HG02938 (cell line): ENCODE results near the gene RBP7.
"Not testable (repeated sequence)": the region's sequence is repeated elsewhere in the genome, so short reads cannot be mapped to it uniquely, and the experiment has no call there.

Experiments used
- ATAC-seq: cut with Tn5 transposase; IDR thresholded peaks from one replicate; pipeline ENCODE4 v1.9.1; 2021; ENCODE audit warnings: mild to moderate bottlenecking, moderate library complexity; ENCODE audit not compliant: unreplicated experiment

The RBP7 gene

DNA sequence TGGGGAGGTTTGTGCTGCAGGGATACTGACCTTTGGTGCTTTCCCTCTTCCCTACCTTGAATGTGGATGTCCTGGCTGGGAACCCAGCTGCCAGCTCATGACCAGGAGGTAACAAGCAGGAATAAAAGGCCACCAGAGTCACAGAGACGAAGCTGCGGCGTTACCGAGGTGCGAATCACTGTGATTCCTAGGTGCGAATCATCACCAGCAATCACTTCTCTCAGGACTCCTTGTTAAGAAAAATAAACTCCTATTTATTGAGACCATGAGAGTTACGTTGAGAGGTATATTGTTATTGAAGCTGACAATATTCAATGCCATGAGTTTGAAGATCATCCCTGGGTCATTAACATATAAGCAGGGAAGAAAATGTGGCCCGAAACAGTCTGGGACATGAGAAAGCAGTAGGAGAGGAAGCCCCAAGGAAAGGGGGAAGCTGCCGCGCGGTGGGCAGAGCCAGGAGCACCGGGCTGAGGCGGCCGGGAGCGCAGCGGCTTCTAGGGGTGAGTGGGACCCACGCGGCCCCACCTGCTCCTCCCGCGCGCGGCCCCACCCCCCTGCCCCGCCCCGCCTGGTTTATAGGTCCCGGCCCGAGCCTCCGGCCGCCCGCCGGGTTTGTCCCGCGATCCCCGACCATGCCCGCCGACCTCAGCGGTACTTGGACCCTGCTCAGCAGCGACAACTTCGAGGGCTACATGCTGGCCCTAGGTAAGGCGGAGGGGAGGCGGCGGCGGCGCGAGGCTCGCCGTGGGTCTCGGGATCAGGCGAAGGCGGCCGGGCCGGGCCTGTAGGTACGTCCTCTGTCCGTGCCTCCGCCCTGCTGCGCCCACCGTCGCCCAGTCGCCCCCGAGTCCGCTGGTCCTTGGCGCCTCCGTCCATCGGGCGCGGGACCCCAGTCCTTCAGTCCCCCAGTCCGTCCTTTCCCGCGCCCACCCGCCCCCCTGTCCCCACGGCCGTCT lies at the start of gene RBP7:
TSS of gene RBP7 (plus strand) at position 605 of the 959 bp plus-strand sequence. CDS start at position 636, 31 bp downstream.
- no peak for ATAC-seq

DNA sequence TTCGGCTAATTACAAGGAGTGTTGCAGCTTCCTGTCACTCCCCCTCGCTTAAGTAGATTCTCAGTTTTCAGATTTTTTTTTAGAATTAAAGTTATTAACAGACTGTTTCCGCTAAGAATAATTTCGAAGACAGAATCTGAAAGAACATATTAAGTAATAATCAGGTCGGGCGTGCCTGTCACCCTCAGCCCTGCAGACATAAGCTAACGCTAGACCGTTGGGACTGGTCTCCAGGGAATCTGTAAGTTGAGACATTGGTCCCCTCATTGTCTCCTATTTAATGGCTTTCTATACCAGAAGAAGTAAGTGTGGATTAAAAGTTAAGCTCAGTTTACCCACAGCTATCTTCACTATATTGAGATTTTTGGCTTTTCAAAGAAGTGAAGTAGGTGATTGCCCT lies 39.3 kb upstream of the RBP7 start:
- no peak for ATAC-seq

DNA sequence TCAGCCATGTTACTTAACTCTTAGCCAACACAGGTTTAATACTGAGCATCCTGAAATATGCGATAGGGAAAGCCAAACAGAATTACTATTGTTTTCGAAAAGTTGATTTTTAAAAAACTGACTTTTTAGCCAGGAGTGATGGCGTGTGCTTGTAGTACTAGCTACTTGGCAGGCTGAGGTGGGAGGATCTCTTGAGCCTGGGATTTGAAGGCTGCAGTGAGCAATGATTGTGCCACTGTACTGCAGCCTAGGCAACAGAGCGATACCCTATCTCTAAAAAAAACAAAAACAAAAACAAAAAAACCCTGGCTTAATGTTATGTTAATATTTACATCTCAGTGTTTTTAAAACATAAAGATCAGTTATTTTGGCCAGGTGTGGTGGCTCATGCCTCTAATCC lies 37.0 kb upstream of the RBP7 start:
- ATAC-seq: no peak

DNA sequence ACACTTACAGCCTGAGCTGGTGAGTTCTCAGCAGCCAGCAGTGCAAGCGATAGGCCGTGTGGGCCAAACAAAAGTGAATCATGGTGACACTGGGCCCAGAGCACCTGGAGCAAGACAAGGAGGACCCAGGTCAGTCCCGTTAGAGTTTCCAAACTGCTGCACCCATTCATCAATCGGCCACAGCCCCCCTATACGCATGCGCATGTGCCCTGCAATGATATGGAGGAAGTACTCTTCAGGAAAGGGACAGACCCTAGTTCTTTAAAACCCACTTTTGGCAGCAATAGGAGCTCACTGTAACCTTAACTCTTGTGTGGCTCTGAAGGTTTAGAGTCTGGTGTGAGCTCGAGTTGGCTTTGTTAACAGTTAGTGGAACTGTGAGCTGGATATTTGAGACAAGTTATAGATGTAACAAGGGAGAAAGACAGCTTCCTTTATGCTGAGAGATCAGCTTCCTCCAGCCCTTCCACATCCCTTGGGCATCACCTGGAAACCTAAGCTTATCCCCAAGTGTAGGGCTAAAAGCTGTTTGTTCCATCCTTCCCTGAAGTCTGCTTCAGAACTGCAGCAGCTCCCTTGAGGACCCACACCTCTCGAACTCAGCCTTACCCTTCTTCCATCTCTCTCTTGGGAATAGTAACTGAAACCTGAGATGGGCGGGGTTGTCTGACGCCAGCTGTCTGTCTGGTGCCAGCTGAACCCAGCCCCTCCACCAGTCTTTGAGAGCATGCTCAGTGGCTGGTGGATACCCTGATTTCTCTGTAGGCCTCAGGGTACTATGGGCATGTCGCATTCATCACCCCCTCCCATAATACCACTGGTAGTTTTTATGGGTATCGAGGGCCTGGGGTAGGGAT lies 36.1 kb upstream of the RBP7 start:
- ATAC-seq: no peak

DNA sequence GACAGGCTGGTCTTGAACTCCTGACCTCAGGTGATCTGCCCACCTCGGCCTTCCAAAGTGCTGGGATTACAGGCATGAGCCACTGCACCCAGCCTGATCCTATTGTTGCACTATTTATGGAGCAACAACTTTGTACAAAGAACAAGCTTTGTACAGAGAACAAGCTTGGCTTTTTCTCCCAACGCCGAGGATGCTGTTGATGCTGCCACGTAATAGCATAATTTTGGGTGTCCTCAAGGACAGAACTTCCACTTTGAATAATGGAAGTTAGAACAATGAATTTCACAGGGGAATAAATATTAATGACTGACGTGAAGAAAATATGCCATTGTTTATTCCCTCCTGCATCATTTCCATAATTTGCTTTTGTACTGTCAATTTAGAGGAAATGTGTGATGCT lies 12.8 kb upstream of the RBP7 start:
- ATAC-seq: no peak

DNA sequence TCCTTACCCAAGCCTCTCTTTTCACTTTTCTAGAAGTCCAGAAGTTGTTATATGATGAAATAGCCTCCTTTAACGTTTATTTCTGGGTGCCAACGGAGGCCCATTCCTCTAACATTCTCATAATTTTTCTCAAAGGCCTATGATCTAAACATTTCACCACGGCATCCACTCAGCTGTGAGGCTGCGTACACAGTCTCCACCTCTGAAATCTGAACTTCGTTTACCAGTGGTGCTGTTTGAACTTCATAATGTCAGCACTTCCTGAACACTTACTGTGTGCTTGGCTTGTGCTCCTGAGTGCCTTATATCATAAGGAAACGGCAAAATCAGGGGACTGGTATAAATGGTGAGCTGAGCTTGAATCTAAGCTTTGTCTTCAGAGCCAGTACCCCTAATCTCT lies 12.0 kb upstream of the RBP7 start:
- ATAC-seq: no peak

DNA sequence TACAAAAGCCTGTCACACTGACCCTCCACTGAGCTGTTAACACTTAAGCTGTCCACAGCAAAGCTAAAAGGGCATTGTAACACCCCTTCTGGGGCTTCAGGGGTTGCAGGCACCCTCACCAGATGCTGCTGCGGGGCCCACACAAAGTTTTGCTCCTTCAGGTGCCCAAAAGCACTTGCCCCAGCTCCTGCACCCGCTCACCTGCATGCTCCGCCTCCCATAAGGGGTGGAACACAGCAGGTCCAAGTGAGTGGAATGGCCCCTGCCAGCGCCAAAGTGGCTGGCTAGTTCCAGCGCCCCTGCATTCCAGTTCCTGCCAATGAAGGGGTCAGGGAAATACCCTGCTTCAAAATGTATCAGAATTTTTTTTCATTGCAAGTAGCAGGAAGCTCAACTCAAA lies 7.3 kb upstream of the RBP7 start:
- no peak for ATAC-seq

DNA sequence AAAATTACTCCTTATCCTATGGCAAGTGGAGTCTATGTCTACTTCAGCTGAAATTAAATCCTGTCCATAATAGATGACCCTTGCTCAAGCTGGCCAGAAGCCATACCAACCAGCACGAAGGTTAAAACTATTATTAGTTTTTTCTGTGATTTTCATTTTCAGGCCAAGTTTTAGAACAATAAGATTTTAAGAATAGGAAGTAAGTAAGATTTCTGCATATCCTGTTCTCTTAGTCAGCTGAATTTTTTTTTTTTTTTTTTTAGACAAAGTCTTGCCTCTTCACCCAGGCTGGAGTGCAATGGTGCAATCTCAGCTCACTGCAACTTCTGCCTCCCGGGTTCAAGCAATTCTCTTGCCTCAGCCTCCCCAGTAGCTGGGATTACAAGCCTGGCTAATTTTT lies 6.1 kb upstream of the RBP7 start:
- ATAC-seq: no peak

DNA sequence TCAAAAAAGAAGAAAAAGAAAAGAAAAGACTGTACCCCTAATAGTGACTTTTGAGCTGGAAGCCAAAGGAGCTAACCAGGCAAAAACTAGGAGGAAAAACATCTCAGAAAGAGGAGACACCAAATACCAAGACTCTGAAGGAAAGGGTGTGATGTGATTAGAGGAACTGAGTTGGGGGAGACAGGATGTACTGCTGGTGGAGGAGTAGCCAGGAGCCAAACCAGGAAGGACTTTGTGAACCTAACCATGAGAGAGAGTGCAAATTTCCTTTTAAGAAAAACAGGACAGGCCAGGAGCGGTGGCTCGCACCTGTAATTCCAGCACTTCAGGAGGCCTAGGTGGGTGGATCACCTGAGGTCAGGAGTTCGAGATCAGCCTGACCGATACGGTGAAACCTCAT lies 4.1 kb upstream of the RBP7 start:
- ATAC-seq: no peak

DNA sequence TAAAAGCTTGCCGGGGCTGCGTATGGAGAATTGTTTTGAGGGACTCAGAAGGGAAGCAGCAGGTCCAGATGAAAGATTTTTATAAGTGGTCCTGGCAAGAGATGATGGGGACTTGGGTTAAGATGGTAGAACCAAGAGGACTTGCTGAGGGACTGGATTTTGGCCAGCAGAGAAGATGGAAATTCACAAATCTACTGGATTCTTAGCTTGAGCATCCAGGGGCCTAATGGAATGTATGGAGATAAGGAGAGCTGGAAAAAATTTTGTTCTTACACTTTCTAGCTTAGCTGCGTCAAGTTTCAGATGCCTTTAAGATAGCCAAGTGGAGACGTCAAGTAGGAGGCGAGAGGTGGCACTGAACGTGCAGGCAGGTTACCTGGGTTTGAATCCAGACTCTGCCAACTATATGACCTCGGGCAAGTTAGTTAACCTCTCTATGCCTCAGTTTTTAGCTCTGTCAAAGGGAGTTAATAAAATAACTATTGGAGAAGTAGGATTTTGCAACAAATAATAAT lies 3.4 kb upstream of the RBP7 start:
- no peak for ATAC-seq

DNA sequence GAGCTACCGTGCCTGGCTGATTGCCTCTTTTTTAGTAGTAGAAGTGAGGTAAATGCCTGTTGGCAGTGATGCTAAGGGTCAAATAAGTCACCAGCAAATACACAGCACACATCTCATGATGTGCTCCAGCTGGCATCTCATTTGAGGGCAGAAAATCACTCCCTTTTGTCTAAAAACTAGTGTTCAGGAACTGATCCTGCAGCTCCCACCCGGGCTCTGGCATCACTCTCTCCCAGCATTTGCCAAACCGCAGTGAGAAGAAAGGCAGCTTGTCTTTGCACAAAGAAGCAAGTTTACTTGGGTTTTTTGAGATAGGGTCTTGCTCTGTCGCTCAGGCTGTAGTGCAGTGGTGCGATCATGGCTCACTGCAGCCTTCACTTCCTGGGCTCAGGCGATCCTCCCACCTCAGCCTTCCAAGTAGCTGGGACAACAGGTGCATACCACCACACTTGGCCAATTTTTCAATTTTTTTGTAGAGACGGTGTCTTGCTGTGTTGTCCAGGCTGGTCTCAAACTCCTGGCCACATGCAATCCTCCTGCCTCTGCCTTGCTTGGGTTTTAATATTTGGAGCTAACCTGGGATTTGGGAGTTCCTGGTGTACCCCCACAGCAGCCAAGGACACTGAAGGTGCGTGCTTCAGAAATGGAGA lies 4.1 kb downstream of the RBP7 start:
- ATAC-seq: no peak

DNA sequence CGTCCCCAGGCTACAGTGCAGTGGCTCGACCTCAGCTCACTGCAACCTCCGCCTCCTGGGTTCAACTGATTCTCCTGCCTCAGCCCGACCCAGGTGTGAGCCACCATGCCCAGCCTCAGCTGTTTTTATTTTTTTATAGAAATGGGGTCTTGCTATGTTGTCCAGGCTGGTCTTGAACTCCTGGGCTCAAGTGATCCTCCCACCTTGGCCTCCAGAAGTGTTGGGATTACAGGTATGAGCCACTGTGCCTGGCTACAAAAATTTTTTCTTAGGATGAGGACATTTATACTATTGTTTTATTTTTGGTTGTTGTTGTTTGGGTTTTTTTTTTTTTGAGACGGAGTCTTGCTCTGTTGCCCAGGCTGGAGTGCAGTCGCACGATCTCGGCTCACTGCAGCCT lies 8.2 kb downstream of the RBP7 start:
- not testable (repeated sequence) for ATAC-seq

DNA sequence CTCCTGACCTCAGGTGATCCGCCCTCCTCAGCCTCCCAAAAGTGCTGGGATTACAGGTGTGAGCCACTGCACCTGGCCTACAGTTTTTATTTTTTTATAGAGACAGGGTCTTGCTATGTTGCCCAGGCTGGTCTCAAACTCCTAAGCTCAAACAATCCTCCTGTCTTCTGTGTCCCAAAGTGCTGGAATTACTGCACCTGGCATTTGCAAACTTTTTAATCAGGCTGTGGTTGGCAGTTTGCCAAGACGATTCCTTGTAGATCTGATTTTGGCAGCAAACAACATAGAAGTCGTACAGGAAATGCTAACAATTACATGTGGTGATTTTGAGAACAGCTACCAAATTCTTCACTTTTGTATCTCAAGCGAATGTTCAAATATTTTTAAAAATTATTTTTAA lies 10.1 kb downstream of the RBP7 start:
- no peak for ATAC-seq

DNA sequence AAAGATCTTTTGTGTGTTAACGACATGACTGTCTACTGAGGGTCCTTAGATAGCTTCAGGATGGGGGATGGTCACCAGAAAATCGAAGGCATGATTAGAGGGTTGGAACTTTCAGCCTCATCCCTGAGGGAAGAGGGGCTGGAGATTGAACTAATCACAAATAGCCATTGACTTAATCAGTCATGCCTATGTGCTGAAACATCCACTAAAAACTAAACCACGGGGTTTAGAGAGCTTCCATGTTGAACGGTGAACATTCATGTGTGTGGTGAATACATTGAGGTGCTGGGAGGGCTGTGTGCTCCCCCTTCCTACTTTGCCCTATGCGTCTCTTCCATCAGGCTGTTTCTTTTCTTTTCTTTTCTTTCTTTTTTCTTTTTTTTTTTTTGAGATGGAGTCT lies 17.0 kb downstream of the RBP7 start:
- no peak for ATAC-seq

DNA sequence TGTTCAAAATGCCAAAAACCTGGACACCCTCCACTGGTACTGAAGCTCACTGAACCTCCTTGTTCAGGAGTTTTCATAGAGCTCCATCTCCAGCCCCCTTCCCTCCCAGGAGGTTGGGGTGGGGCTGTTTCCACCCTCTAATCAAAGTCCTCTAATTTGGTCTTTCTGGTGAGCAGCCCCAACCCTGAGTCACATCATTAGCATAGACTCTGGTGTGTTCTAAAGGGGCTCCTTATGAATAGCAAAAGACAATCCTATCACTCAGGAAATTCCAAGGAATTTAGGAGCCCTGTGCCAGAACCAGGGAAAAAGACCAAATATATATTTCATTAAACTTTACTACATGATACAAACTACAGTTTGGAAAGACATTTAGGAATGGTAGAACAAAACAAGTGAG lies 22.5 kb downstream of the RBP7 start:
- no peak for ATAC-seq

DNA sequence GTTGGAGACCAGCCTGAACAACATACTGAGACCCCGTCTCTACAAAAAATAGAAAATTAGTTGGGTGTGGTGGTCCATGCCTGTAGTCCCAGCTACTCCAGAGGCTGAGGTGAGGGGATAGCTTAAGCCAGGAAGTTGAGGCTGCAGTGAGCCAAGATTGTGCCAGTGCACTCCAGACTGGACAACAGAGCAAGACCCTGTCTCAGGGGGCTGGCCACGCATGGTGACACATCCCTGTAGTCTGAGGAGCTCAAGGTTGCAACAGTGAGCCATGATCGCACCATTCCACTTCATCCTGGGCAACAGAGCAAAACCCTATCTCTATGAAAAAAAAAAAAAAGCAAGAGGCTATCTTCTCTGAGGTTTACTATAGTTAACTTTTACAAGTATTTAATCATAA lies 23.1 kb downstream of the RBP7 start:
- no peak for ATAC-seq

DNA sequence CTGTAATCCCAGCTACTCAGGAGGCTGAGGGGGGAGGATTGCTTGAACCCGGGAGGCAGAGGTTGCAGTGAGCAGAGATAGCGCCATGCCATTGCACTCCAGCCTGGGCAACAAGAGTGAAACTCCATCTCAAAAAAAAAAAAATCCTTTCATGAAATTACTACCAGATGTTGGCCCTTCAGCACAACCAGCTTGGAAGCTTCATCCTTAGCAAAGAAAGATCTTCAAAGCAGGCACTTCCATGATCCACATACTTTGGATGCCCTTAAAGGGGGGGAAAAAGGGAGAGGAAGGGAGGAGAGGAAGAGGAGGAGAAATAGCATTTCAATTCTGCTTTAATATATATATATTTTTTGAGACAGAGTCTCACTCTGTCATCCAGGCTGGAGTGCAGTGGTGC lies 23.6 kb downstream of the RBP7 start:
- ATAC-seq: not testable (repeated sequence)

DNA sequence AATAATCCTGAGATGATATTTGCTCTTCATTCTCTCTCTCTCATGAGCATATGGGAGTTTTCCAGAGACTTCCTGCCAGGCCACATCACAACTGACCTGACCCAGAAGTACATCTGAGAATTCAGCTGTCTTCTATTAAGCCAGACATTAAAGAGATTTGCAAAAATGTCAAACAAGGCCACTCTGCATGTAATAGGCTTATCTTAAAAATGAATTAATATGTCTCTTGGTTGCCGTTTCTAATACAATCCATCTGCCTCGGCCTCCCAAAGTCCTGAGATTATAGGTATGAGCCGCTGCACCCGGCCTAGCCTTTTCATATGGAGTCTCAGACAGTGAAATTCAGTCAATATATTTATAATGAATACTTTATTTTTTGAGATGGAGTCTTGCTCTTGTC lies 25.0 kb downstream of the RBP7 start:
- not testable (repeated sequence) for ATAC-seq

DNA sequence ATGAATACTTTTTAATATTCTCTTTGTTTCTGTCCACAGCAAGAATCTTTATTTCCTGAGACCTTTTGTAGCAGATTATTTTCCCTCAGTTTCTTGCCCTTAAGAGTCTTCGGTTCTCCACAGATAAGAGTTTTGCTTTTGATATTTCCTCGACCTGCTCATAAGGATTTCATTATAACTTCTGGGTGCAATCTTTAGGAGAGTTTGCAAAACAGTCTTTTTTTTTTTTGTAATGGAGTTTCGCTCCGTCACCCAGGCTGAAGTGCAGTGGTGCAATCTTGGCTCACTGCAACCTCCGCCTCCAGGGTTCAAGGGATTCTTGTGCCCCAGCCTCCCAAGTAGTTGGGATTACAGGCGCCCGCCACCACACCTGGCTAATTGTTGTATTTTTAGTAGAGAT lies 25.6 kb downstream of the RBP7 start:
- no peak for ATAC-seq

DNA sequence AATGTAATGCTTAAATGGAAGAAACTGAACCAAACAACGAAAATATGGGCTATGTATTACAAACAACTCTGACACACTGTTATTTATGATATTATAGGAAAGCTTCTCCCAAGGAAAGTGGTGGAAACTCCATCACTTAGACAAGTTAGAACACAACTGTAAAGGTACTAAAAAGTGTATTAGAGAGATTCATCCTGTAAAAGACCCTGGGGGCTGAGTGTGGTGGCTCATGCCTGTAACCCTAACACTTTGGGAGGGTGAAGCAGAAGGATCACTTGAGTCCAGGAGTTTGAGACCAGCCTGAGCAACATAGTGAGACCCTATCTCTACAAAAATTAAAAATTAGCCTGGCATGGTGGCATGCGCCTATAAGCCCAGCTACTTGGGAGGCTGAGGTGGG lies 28.3 kb downstream of the RBP7 start:
- no peak for ATAC-seq

DNA sequence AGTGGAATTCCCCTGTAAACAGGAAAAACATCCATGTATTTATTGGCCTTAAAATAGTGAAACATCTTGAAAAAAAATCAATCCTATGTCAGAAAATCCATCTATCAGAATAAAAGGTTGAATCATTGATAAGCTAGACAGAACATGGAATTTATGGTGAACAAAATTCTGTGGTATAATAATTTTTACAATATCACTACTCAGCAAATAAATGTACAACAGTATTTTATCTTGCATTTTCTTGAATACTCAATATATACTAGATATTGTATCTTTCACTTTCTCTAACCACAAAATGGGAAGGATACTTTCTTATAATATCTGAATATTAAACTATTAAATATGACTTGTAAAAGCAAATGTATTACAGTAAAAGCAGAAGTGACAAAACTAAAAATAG lies 30.0 kb downstream of the RBP7 start:
- no peak for ATAC-seq
